Measurements from ENCODE around the gene CTSZ. TPM values are rescaled to one million over a fixed set of nuclear protein-coding genes. Genes with fewer than 3 reads are reported as not detected.

CTSZ gene
- total and polyA plus RNA-seq, 2 donors (not counting 1 experiment from before 2014, with no cell fraction given): 285 to 319 TPM

DNA sequence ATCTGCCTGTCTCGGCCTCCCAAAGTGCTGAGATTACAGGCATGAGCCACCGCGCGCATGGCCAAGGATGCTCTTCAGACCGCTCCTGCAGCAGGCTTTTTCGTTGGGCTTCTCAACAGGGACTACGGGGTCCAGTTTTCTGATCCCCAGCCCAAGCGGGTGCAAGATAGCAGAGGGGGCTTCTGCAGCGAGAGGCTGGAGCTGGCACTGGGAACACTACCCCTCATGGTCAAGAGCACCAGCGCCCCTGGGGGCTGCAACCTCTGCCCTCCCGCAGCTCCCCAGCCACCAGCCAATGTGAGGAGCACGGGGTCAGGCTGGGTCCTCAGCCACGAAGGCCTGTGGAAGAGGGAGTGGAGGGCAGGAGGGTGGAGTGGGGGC lies 6.0 kb downstream of the CTSZ start:
- Histone ChIP-seq H3K36me3 (replicated peaks in 1 of 2; ENCODE audit: control extremely low read depth in 1 of 2, control insufficient read depth in 1 of 2, extremely low read depth in 1 of 2, insufficient read depth in 2 of 2, low read length in 1 of 2) (peaks cover 0 to 74% of the 10 kb centered on the region in 2 experiments), H3K4me1 (ENCODE audit: control insufficient read depth in 2 of 2, insufficient read depth in 2 of 2, low read length in 2 of 2) (peaks cover 34 to 47% of the 10 kb centered on the region in 2 donors), H3K4me3 (ENCODE audit: control extremely low read depth in 1 of 5, extremely low read depth in 1 of 5, insufficient read depth in 1 of 5, low read depth in 2 of 5, low read length in 4 of 5) (no peak overlapping the region), H3K27me3 (replicated peaks in 1 of 4; ENCODE audit: control extremely low read depth in 1 of 4, control insufficient read depth in 3 of 4, insufficient read depth in 4 of 4, low read length in 3 of 4) (no peaks in the 10 kb centered on the region), H3K79me2 (ENCODE audit: control insufficient read depth, insufficient read depth, low read length) (peaks cover 78% of the 10 kb centered on the region), H4K20me1 (ENCODE audit: control insufficient read depth, insufficient read depth, low read length, poor library complexity, severe bottlenecking) (peaks cover 80% of the 10 kb centered on the region), H3K4me2 (replicated peaks; ENCODE audit: low read depth, low read length, poor library complexity, severe bottlenecking) (no peak overlapping the region), H3K9ac (ENCODE audit: low read length) (no peak overlapping the region), H3K9me3 (ENCODE audit: control extremely low read depth in 1 of 3, control insufficient read depth in 2 of 3, insufficient read depth in 1 of 3, low read length in 2 of 3) (no peaks in the 10 kb centered on the region), H3K27ac (ENCODE audit: low read length in 2 of 2) (no peak overlapping the region), H2AFZ (ENCODE audit: insufficient read depth, low read depth, low read length, poor library complexity, severe bottlenecking) (no peak overlapping the region)
- CTCF ChIA-PET: no interaction called here
- DNase-seq (no peak), ATAC-seq (ENCODE audit: low read depth) (no peak)
- Mint-ChIP-seq H3K27ac (no peak overlapping the region), H3K27me3 (no peaks in the 10 kb centered on the region), H3K4me3 (no peak overlapping the region), H3K4me1 (peaks cover 54% of the 10 kb centered on the region), H3K9me3 (ENCODE audit: insufficient read depth) (no peaks in the 10 kb centered on the region)
- WGBS (ENCODE audit: insufficient coverage): 87% methylated on average over 11 of the region's 13 CpGs
- POLR2A ChIA-PET: interaction anchor here (1.3 kb wide), 1 partner anchor 9 kb away, joined by 3 read pairs; no protein-coding TSS in a partner anchor
- TF ChIP-seq CTCF (IDR thresholded peaks at IDR 0.05): no peak
- TF ChIP-seq EZH2 (IDR thresholded peaks at IDR 0.05; ENCODE audit: borderline replicate concordance, insufficient read depth, low read depth, low read length, poor library complexity, severe bottlenecking): no peak
- intact Hi-C loops (cut with micrococcal nuclease): loop anchor here (10.0 kb wide), 2 partner anchors 1316 to 1606 kb away; partner anchors contain the start of gene RBM38

DNA sequence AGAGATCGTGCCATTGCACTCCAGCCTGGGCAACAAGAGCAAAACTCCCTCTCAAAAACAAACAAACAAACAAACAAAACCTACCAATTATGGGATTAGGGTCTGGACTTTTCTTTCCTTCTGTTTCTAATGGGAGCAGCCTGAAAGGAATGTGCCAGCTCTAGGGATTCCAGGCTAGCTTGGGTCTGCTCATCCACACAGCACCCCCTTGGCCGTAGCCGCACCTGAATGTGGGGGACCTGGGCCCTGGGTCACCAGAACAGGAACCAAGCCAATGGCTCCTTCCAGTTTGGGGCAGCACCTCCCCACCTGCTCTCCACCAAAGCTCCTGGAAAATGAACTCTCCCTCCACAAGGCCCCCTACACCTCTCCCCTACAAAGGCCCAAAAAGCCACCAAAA lies 6.7 kb downstream of the CTSZ start:
- H3K27me3 ChIP-seq (replicated peaks in 1 of 4; ENCODE audit: control extremely low read depth in 1 of 4, control insufficient read depth in 3 of 4, insufficient read depth in 4 of 4, low read length in 3 of 4): no peaks in the 10 kb centered on the region
- no peaks in the 10 kb centered on the region for H3K27me3 Mint-ChIP-seq
- H3K79me2 ChIP-seq (ENCODE audit: control insufficient read depth, insufficient read depth, low read length): peaks cover 71% of the 10 kb centered on the region
- no peak overlapping the region for H3K9ac ChIP-seq (ENCODE audit: low read length)
- intact Hi-C loops (cut with micrococcal nuclease): loop anchor here (10.0 kb wide), 2 partner anchors 1316 to 1606 kb away; partner anchors contain the start of gene RBM38
- ATAC-seq (ENCODE audit: low read depth): no peak
- no peak overlapping the region for H3K4me3 Mint-ChIP-seq
- peaks cover 56% of the 10 kb centered on the region for H3K4me1 Mint-ChIP-seq
- H3K4me2 ChIP-seq (replicated peaks; ENCODE audit: low read depth, low read length, poor library complexity, severe bottlenecking): no peak overlapping the region
- no peak for DNase-seq
- no peak overlapping the region for H2AFZ ChIP-seq (ENCODE audit: insufficient read depth, low read depth, low read length, poor library complexity, severe bottlenecking)
- no peak overlapping the region for H3K27ac ChIP-seq (ENCODE audit: low read length in 2 of 2)
- H3K4me1 ChIP-seq (ENCODE audit: control insufficient read depth in 2 of 2, insufficient read depth in 2 of 2, low read length in 2 of 2): peaks cover 28 to 44% of the 10 kb centered on the region in 2 donors
- WGBS (ENCODE audit: insufficient coverage): 50% methylated on average over 2 of the region's 3 CpGs
- POLR2A ChIA-PET: interaction anchor here (0.7 kb wide), 1 partner anchor 857 kb away, joined by 4 read pairs; no protein-coding TSS in a partner anchor
- TF ChIP-seq EZH2 (IDR thresholded peaks at IDR 0.05; ENCODE audit: borderline replicate concordance, insufficient read depth, low read depth, low read length, poor library complexity, severe bottlenecking) (no peak), CTCF (IDR thresholded peaks at IDR 0.05) (no peak)
- H3K9me3 ChIP-seq (ENCODE audit: control extremely low read depth in 1 of 3, control insufficient read depth in 2 of 3, insufficient read depth in 1 of 3, low read length in 2 of 3): no peaks in the 10 kb centered on the region
- no peak overlapping the region for H3K4me3 ChIP-seq (ENCODE audit: control extremely low read depth in 1 of 5, extremely low read depth in 1 of 5, insufficient read depth in 1 of 5, low read depth in 2 of 5, low read length in 4 of 5)
- peaks cover 80% of the 10 kb centered on the region for H4K20me1 ChIP-seq (ENCODE audit: control insufficient read depth, insufficient read depth, low read length, poor library complexity, severe bottlenecking)
- CTCF ChIA-PET: no interaction called here
- no peak overlapping the region for H3K27ac Mint-ChIP-seq
- H3K9me3 Mint-ChIP-seq (ENCODE audit: insufficient read depth): no peaks in the 10 kb centered on the region
- H3K36me3 ChIP-seq (replicated peaks in 1 of 2; ENCODE audit: control extremely low read depth in 1 of 2, control insufficient read depth in 1 of 2, extremely low read depth in 1 of 2, insufficient read depth in 2 of 2, low read length in 1 of 2): peaks cover 0 to 81% of the 10 kb centered on the region in 2 experiments
